GM21367 (cell line): ENCODE measurements around the gene NXPH1.

Experiments used
- ATAC-seq: cut with Tn5 transposase; IDR thresholded peaks from one replicate; pipeline ENCODE4 v1.9.1; 2021; ENCODE audit not compliant: unreplicated experiment

NXPH1 gene

GRCh38 chr7:8433477-8434289 is at the start of gene NXPH1:
NXPH1 (plus strand) TSS chr7:8433609.
- no peak for ATAC-seq

GRCh38 chr7:8384901-8385300 is 48.5 kb upstream of the NXPH1 start:
- ATAC-seq = no peak

- ATAC-seq = peak; percentile 71
Observed at GRCh38 chr7:8386926-8387550, 46.4 kb upstream of the NXPH1 start.

GRCh38 chr7:8387551-8388256 is 45.7 kb upstream of the NXPH1 start:
- peak; percentile 46 for ATAC-seq

GRCh38 chr7:8388257-8388625 is 45.2 kb upstream of the NXPH1 start:
- ATAC-seq = no peak

GRCh38 chr7:8389593-8390261 is 43.7 kb upstream of the NXPH1 start:
- no peak for ATAC-seq

- ATAC-seq = no peak
Observed at GRCh38 chr7:8390262-8390626, 43.2 kb upstream of the NXPH1 start.

- peak; percentile 41 for ATAC-seq
Observed at GRCh38 chr7:8391353-8392062, 41.9 kb upstream of the NXPH1 start.

GRCh38 chr7:8396294-8396693 is 37.1 kb upstream of the NXPH1 start:
- no peak for ATAC-seq

GRCh38 chr7:8408871-8409270 is 24.5 kb upstream of the NXPH1 start:
- ATAC-seq = no peak

GRCh38 chr7:8411103-8411502 is 22.3 kb upstream of the NXPH1 start:
- no peak for ATAC-seq

- ATAC-seq = no peak
Observed at GRCh38 chr7:8413600-8413999, 19.8 kb upstream of the NXPH1 start.

- peak; percentile 80 for ATAC-seq
Observed at GRCh38 chr7:8418629-8419245, 14.7 kb upstream of the NXPH1 start.

- no peak for ATAC-seq
Observed at GRCh38 chr7:8422177-8422576, 11.2 kb upstream of the NXPH1 start.

GRCh38 chr7:8423057-8423456 is 10.4 kb upstream of the NXPH1 start:
- ATAC-seq = no peak

GRCh38 chr7:8425223-8425622 is 8.2 kb upstream of the NXPH1 start:
- ATAC-seq = no peak

- no peak for ATAC-seq
Observed at GRCh38 chr7:8430643-8431042, 2.8 kb upstream of the NXPH1 start.

- ATAC-seq = no peak
Observed at GRCh38 chr7:8434290-8435002, 1.0 kb downstream of the NXPH1 start.

- ATAC-seq = no peak
Observed at GRCh38 chr7:8435095-8435494, 1.7 kb downstream of the NXPH1 start.
